DND-41 (cell line): Measurements from ENCODE around the gene CD81.

Experiments used
- ATAC-seq: fragments of 200-7000 bp; cut with Tn5 transposase; 3 replicates; pipeline ENCODE4 v1.9.1; 2021; ENCODE audit warnings: low read depth; ENCODE audit not compliant: insufficient read depth
- DNase-seq: peaks from one replicate; pipeline ENCODE4 v3.0.0-alpha.2; 2020
- H2AFZ ChIP-seq: 2 replicates; pipeline ENCODE4 v1.6.0; 2012; ENCODE audit warnings: low read depth, low read length
- H3K27ac ChIP-seq: 2 replicates; pipeline ENCODE4 v1.5.1; 2012; ENCODE audit warnings: low read length, inconsistent platforms
- H3K27me3 ChIP-seq: fragments of 200-600 bp; sonication (generic); 2 replicates; pipeline ENCODE4 v1.6.0; 2012; ENCODE audit warnings: low read length, mild to moderate bottlenecking, inconsistent platforms; ENCODE audit not compliant: insufficient read depth, poor library complexity
- H3K36me3 ChIP-seq: 2 replicates; pipeline ENCODE4 v1.5.1; 2012; ENCODE audit warnings: low read length, inconsistent platforms; ENCODE audit not compliant: insufficient read depth
- H3K4me1 ChIP-seq: 2 replicates; pipeline ENCODE4 v1.5.1; 2012; ENCODE audit warnings: mild to moderate bottlenecking, low read length; ENCODE audit not compliant: insufficient read depth
- H3K4me2 ChIP-seq: 2 replicates; pipeline ENCODE4 v1.6.0; 2012; ENCODE audit warnings: mild to moderate bottlenecking, moderate library complexity, low read length, inconsistent platforms; ENCODE audit not compliant: insufficient read depth
- H3K4me3 ChIP-seq, 2 experiments: fragments of 200-600 bp in 1 of 2; shearing (Covaris generic) in 1 of 2; 2 replicates each; pipeline ENCODE4 v1.5.1; 2012 to 2016; ENCODE audit warnings: inconsistent platforms in 2 of 2, low read length in 2 of 2, mild to moderate bottlenecking in 2 of 2, low read depth in 1 of 2, moderate library complexity in 1 of 2
- H3K79me2 ChIP-seq: 2 replicates; pipeline ENCODE4 v1.6.0; 2012; ENCODE audit warnings: low read length, inconsistent platforms; ENCODE audit not compliant: insufficient read depth
- H3K9ac ChIP-seq: 2 replicates; pipeline ENCODE4 v1.6.0; 2012; ENCODE audit warnings: low read depth, mild to moderate bottlenecking, inconsistent platforms, low read length, moderate library complexity
- H3K9me3 ChIP-seq: 2 replicates; pipeline ENCODE4 v1.5.1; 2012; ENCODE audit warnings: low read length, moderate library complexity, mild to moderate bottlenecking, inconsistent platforms; ENCODE audit not compliant: insufficient read depth, severe bottlenecking
- H4K20me1 ChIP-seq: 2 replicates; pipeline ENCODE4 v1.6.0; 2012; ENCODE audit warnings: low read length; ENCODE audit not compliant: insufficient read depth
- CTCF ChIP-seq: IDR thresholded peaks from 2 replicates; pipeline ENCODE4 v1.5.1; 2012; ENCODE audit warnings: borderline replicate concordance, low read length, moderate library complexity, mild to moderate bottlenecking; ENCODE audit not compliant: poor library complexity, severe bottlenecking; ENCODE audit errors: extremely low read depth
- EZH2 ChIP-seq: IDR thresholded peaks from 3 replicates; pipeline ENCODE4 v1.6.1; 2012; ENCODE audit warnings: borderline replicate concordance, low read depth, mild to moderate bottlenecking, moderate library complexity, low read length, inconsistent platforms; ENCODE audit not compliant: severe bottlenecking

Gene CD81

DNA sequence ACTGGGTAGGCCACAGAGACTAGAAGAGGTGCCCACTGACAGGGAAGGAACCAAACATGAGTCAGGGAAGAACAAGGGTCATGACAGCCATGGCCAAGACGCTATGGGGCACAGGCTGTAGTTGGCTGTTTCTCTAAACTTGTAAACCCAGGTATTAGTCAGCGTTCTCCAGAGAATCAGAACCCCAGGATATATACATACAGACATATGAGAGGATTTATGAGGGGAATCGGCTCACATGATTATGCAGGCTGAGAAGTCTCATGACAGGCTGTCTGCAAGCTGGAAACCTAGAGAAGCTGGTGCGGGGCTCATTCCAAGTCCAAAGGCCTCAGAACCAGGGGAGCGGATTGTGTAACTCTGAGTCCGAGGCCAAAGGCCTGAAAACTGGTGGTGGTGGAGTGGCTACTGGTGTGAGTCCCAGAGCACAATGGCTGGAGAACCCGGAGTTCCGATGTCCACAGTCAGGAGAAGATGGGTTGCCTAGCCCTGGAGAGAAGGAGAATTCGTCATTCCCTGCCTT is 29.7 kb upstream of the CD81 start:
- no peak for ATAC-seq

DNA sequence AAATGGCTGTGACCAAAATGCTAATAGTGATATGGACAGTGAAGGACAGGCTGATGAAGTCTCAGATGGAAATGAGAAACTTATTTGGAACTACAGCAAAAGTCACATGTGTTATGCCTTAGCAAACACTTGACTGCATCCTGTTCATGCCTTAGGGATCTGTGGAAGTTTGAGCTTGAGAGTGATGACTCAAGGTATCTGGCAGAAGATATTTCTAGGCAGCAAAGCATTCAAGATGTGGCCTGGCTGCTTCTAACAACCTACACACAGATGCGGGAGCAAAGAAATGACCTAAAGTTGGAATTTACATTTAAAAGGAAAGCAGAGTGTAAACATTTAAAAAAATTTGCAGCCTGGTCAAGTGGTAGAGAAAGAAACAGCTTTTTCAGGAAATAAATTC is 28.1 kb upstream of the CD81 start:
- no peak overlapping the region for H3K4me2 ChIP-seq
- H3K27ac ChIP-seq: no peak overlapping the region
- H3K27me3 ChIP-seq: peaks cover 5% of the 10 kb centered on the region
- no peak overlapping the region for H3K4me3 ChIP-seq
- H3K4me1 ChIP-seq: no peaks in the 10 kb centered on the region
- ATAC-seq: no peak
- no peak for DNase-seq
- H3K36me3 ChIP-seq: no peaks in the 10 kb centered on the region
- no peak for TF ChIP-seq CTCF
- TF ChIP-seq EZH2: no peak
- no peaks in the 10 kb centered on the region for H4K20me1 ChIP-seq
- peaks cover 4% of the 10 kb centered on the region for H3K9me3 ChIP-seq
- no peak overlapping the region for H3K9ac ChIP-seq
- H2AFZ ChIP-seq: no peak overlapping the region
- no peaks in the 10 kb centered on the region for H3K79me2 ChIP-seq

More for the DNA sequence above, 29.7 kb upstream of the CD81 start:
- H3K9me3 ChIP-seq: peaks cover 4% of the 10 kb centered on the region
- no peaks in the 10 kb centered on the region for H3K4me1 ChIP-seq
- TF ChIP-seq EZH2 (no peak), CTCF (no peak)
- no peak overlapping the region for H3K9ac ChIP-seq
- no peaks in the 10 kb centered on the region for H3K79me2 ChIP-seq
- H3K27me3 ChIP-seq: peaks cover 5% of the 10 kb centered on the region
- no peak overlapping the region for H3K4me3 ChIP-seq
- H4K20me1 ChIP-seq: no peaks in the 10 kb centered on the region
- no peak overlapping the region for H2AFZ ChIP-seq
- no peaks in the 10 kb centered on the region for H3K36me3 ChIP-seq
- DNase-seq: no peak
- no peak overlapping the region for H3K4me2 ChIP-seq
- no peak overlapping the region for H3K27ac ChIP-seq

DNA sequence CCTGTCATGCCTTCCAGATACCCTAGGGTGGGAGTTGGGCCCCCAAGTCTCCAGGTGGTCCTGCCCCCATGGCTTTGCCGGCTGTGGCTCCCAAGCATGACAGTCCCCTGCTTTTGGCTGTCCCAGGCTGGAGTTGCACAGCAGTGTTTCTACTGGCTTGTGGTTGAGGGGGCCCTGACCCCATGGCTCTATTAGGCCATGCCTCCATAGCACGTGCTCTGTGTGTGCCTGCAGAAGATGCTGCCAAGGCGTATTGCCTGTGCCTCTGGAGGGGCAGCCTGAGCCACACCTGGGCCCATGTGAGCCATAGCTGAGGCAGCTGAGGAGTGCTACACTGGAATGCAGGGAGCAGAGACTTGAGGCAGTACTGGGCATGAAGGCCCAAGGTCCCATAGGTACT is 25.4 kb upstream of the CD81 start:
- ATAC-seq (no peak), DNase-seq (no peak)
- Histone ChIP-seq H3K27ac (no peak overlapping the region), H3K4me1 (no peaks in the 10 kb centered on the region), H4K20me1 (no peaks in the 10 kb centered on the region), H3K4me2 (no peak overlapping the region), H3K27me3 (peaks cover 5% of the 10 kb centered on the region), H3K4me3 (no peak overlapping the region), H2AFZ (no peak overlapping the region), H3K9ac (no peak overlapping the region), H3K36me3 (no peaks in the 10 kb centered on the region), H3K9me3 (peaks cover 4% of the 10 kb centered on the region), H3K79me2 (no peaks in the 10 kb centered on the region)
- no peak for TF ChIP-seq EZH2
- TF ChIP-seq CTCF: no peak

- no peaks in the 10 kb centered on the region for H3K36me3 ChIP-seq
- H3K79me2 ChIP-seq: no peaks in the 10 kb centered on the region
- ATAC-seq: no peak
- H3K4me1 ChIP-seq: no peaks in the 10 kb centered on the region
- no peaks in the 10 kb centered on the region for H4K20me1 ChIP-seq
- no peak overlapping the region for H3K4me2 ChIP-seq
- no peak overlapping the region for H2AFZ ChIP-seq
- H3K27me3 ChIP-seq: peaks cover 5% of the 10 kb centered on the region
- H3K27ac ChIP-seq: no peak overlapping the region
- no peak overlapping the region for H3K9ac ChIP-seq
- no peak overlapping the region for H3K4me3 ChIP-seq
- TF ChIP-seq EZH2 (no peak), CTCF (no peak)
- H3K9me3 ChIP-seq: peaks cover 4% of the 10 kb centered on the region
- no peak for DNase-seq
Measured at GRCh38 chr11:2352420-2352819, 24.7 kb upstream of the CD81 start.
